GM10847 (cell line): ENCODE results near the gene KRT72.

Experiments used
- POLR2A ChIP-seq: IDR thresholded peaks from 2 replicates; pipeline ENCODE4 v1.6.1; 2011; ENCODE audit not compliant: insufficient read length; ENCODE audit errors: extremely low read depth

Gene KRT72

GRCh38 chr12:52577316-52577715 is 23.9 kb downstream of the KRT72 start:
- no peak for TF ChIP-seq POLR2A

- TF ChIP-seq POLR2A: no peak
These were observed 25.3 kb downstream of the KRT72 start for GRCh38 chr12:52575948-52576347.

- TF ChIP-seq POLR2A: no peak
These were observed 26.0 kb downstream of the KRT72 start for GRCh38 chr12:52575256-52575655.

- TF ChIP-seq POLR2A: no peak
These were observed 27.5 kb downstream of the KRT72 start, which contains the start of gene KRT74 for GRCh38 chr12:52573743-52574142. TSS of gene KRT74 (minus strand) at chr12:52573843. CDS start at chr12:52573777, 66 bp downstream.

- no peak for TF ChIP-seq POLR2A
These were observed 28.0 kb downstream of the KRT72 start for GRCh38 chr12:52573306-52573705.

- TF ChIP-seq POLR2A: no peak
These were observed 30.8 kb downstream of the KRT72 start for GRCh38 chr12:52570511-52570910.

GRCh38 chr12:52568111-52568510 is 33.2 kb downstream of the KRT72 start:
- TF ChIP-seq POLR2A: no peak

- TF ChIP-seq POLR2A: no peak
These were observed 34.4 kb downstream of the KRT72 start for GRCh38 chr12:52566847-52567291.

- TF ChIP-seq POLR2A: no peak
These were observed 36.7 kb downstream of the KRT72 start for GRCh38 chr12:52564582-52564981.

GRCh38 chr12:52561880-52562449 is 39.3 kb downstream of the KRT72 start:
- TF ChIP-seq POLR2A: no peak

GRCh38 chr12:52559979-52560378 is 41.3 kb downstream of the KRT72 start:
- no peak for TF ChIP-seq POLR2A

- no peak for TF ChIP-seq POLR2A
These were observed 42.4 kb downstream of the KRT72 start for GRCh38 chr12:52558781-52559445.

- TF ChIP-seq POLR2A: no peak
These were observed 43.8 kb downstream of the KRT72 start for GRCh38 chr12:52557476-52557875.

GRCh38 chr12:52555577-52555976 is 45.7 kb downstream of the KRT72 start:
- TF ChIP-seq POLR2A: no peak

- TF ChIP-seq POLR2A: no peak
These were observed 48.5 kb downstream of the KRT72 start, which contains the start of gene KRT71 for GRCh38 chr12:52552681-52553195. TSS of gene KRT71 (minus strand) at chr12:52553145. CDS start at chr12:52553077, 68 bp downstream.

- no peak for TF ChIP-seq POLR2A
These were observed 49.2 kb downstream of the KRT72 start for GRCh38 chr12:52552055-52552454.

- no peak for TF ChIP-seq POLR2A
These were observed 49.9 kb downstream of the KRT72 start for GRCh38 chr12:52551216-52551865.

GRCh38 chr12:52546126-52546525 is 55.1 kb downstream of the KRT72 start:
- no peak for TF ChIP-seq POLR2A
